Measurements from ENCODE around the gene STRN3.
"Not testable (repeated sequence)": the region's sequence is repeated elsewhere in the genome, so short reads cannot be mapped to it uniquely, and the experiment has no call there.

STRN3 gene

DNA sequence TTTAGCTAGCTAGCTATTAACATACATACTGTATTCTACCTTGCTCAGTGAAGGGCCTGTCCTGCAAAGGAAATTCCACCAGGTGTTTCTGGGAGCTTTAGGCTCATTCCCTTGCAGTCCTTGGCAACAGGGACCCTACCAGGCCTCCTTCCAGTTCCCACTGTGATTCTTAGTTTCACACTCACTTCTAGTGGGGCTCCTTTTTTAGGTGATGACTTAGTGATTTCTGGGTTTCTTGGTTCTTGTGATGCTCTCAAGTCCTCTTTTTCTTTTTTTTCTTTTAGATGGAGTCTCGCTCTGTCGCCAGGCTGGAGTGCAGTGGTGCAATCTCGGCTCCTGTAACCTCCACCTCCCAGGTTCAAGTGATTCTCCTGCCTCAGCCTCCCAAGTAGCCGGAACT lies 10.4 kb upstream of the STRN3 start:
- no peak for DNase-seq (ENCODE audit: low spot score)

- DNase-seq (ENCODE audit: low spot score): no peak
Observed at GRCh38 chr14:31030469-31030868, 4.3 kb upstream of the STRN3 start.

- DNase-seq (ENCODE audit: low spot score): no peak
Observed at GRCh38 chr14:31029016-31029970, 3.1 kb upstream of the STRN3 start.

GRCh38 chr14:31027847-31028246 lies 1.7 kb upstream of the STRN3 start:
- no peak for DNase-seq (ENCODE audit: low spot score)

GRCh38 chr14:31026450-31027235 lies 464 bp upstream of the STRN3 start:
- peak; percentile 99 for DNase-seq (ENCODE audit: low spot score)

- peak; percentile 45 for DNase-seq (ENCODE audit: low spot score)
Observed at GRCh38 chr14:31025367-31026076, 657 bp downstream of the STRN3 start, which contains the start of gene AP4S1. Gene AP4S1 (plus strand): TSS chr14:31025649. CDS start chr14:31066197, 40,548 bp downstream.

- DNase-seq (ENCODE audit: low spot score): no peak
Observed at GRCh38 chr14:31024577-31025366, 1.4 kb downstream of the STRN3 start.

- no peak for DNase-seq (ENCODE audit: low spot score)
Observed at GRCh38 chr14:31024010-31024480, 2.1 kb downstream of the STRN3 start.

GRCh38 chr14:31022386-31022785 lies 3.8 kb downstream of the STRN3 start:
- DNase-seq (ENCODE audit: low spot score): no peak

- no peak for DNase-seq (ENCODE audit: low spot score)
Observed at GRCh38 chr14:31021576-31021949, 4.6 kb downstream of the STRN3 start.

GRCh38 chr14:31020834-31021575 lies 5.2 kb downstream of the STRN3 start:
- DNase-seq (ENCODE audit: low spot score): no peak

DNA sequence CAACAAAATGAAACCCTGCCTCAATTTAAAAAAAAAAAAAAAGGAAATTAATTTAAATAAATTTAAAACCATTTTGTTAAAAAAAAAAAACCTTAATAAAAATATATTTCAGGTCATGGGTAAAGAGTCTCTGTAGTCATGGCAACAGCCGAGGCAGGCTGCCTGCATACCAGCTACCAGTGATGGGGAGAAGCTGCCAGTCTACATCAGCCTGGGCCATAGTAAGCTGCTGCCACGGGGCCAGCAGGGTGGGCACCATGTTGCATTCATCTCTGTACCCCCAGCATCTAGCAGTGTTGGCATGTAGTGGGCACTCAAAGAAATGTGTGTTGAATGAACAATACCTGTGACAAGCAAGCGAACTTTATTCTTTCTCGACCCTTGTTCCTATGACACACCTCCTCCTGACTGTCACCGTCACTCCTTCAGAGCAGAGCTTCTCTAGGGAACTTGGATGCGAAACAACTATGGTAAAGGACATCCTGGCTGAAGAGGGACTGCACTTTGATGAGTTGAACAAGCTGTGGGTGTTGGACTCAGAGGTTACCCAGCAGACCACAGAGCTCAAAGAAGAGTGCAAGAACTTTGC lies 8.0 kb downstream of the STRN3 start:
- peak; percentile 15 for DNase-seq (ENCODE audit: low spot score)

DNA sequence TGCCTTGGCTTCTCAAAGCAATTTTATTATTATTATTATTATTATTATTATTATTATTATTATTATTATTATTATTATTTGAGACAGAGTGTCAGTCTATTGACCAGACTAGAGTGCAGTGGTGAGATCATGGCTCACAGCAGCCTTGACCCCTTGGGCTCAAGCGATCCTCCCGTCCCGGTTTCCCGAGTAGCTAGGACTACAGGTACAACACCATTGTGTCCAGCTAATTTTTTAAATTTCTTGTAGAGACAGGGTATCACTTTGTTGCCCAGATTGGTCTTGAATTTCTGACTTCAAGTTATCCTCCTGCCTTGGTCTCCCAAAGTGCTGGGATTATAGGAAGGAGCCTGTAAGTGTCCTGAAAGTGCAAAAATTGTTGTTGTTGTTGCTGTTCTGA lies 12.3 kb downstream of the STRN3 start:
- DNase-seq (ENCODE audit: low spot score): no peak

- no peak for DNase-seq (ENCODE audit: low spot score)
Observed at GRCh38 chr14:31010935-31011334, 15.2 kb downstream of the STRN3 start.

DNA sequence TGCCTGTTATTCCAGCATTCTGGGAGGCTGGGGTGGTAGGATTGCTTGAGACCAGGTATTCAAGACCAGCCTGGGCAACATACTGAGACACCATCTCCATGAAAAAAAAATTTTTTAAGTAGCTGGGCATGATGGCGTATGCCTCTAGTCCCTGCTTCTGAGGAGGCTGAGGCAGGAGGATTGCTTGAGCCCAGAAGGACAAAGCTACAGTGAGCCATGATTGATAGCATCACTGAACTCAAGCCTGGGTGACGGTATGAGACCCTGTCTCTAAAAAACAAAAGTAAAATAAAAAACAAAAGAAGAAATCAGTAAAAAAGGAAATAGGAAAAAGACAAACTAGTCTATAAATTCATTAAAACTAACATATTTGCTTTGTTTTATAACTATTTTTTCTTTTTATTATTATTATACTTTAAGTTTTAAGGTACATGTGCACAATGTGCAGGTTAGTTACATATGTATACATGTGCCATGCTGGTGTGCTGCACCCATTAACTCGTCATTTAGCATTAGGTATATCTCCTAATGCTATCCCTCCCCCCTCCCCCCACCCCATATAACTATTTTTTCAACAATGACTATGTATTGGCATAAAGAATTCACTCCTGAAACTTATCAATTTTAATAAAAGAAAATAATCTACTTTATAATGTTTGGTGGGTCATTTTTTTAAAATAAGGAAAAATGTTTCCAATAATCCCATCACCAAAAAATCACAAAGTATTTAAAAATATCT lies 16.2 kb downstream of the STRN3 start:
- DNase-seq (ENCODE audit: low spot score): no peak

- DNase-seq (ENCODE audit: low spot score): no peak
Observed at GRCh38 chr14:31006703-31007102, 19.5 kb downstream of the STRN3 start.

GRCh38 chr14:31004007-31004406 lies 22.2 kb downstream of the STRN3 start:
- not testable (repeated sequence) for DNase-seq (ENCODE audit: low spot score)

DNA sequence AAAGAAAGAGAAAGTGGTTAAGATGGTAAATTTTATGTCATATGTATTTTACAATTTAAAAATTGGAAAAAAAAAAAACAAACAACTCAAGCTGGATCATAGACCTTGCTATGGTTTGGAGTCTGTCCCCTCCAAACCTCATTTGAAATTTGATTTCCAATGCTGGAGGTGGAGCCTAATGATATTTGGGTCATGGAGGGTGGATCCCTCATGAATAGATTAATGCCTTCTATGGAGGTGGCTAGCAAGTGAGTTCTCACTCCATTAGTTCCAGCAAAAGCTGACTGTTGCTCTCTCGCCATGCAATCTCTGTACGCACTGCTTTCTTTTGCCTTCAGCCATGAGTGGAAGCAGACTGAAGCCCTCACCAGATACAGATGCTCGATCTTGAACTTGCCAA lies 22.9 kb downstream of the STRN3 start:
- DNase-seq (ENCODE audit: low spot score): no peak

- no peak for DNase-seq (ENCODE audit: low spot score)
Observed at GRCh38 chr14:31001339-31001658, 24.9 kb downstream of the STRN3 start.

Measured in Ammon's horn (tissue), 1 donor.